Small intestine (tissue), 7 donors: ENCODE measurements around the gene SMIM14. TPM values are rescaled to one million over a fixed set of nuclear protein-coding genes. Genes with fewer than 3 reads are reported as not detected.
"Not testable (repeated sequence)": the region's sequence is repeated elsewhere in the genome, so short reads cannot be mapped to it uniquely, and the experiment has no call there.

Experiments used
- DNase-seq, 2 donors: peaks; one replicate each; pipeline versions ENCODE4 v3.0.0 to v3.0.0-alpha.2; 2013
- FAIRE-seq: peaks from 2 replicates; lab custom pipeline; 2012; peaks lifted over from hg19 to GRCh38; lab: Jason Lieb, UNC
- H3K27ac ChIP-seq, 3 donors: one replicate each; pipeline ENCODE4 v1.5.1; 2013; ENCODE audit warnings: low read length in 2 of 3, mild to moderate bottlenecking in 2 of 3, control low read depth in 1 of 3, inconsistent platforms in 1 of 3, low read depth in 1 of 3, moderate library complexity in 1 of 3
- H3K27me3 ChIP-seq, 3 donors: one replicate each; pipeline ENCODE4 v1.6.1; 2013; ENCODE audit warnings: low read length in 3 of 3, inconsistent platforms in 1 of 3; ENCODE audit not compliant: control insufficient read depth in 3 of 3, insufficient read depth in 3 of 3
- H3K36me3 ChIP-seq, 3 donors: one replicate each; pipeline ENCODE4 v1.6.1; 2013; ENCODE audit warnings: low read length in 3 of 3, inconsistent platforms in 1 of 3, low read depth in 1 of 3, mild to moderate bottlenecking in 1 of 3, moderate library complexity in 1 of 3; ENCODE audit not compliant: control insufficient read depth in 3 of 3, insufficient read depth in 2 of 3
- H3K4me1 ChIP-seq, 3 donors: one replicate each; pipeline ENCODE4 v1.6.1; 2013; ENCODE audit warnings: low read length in 2 of 3, inconsistent platforms in 1 of 3, low read depth in 1 of 3, mild to moderate bottlenecking in 1 of 3, moderate library complexity in 1 of 3; ENCODE audit not compliant: control insufficient read depth in 3 of 3, insufficient read depth in 2 of 3
- H3K4me3 ChIP-seq, 3 donors: one replicate each; pipeline ENCODE4 v1.5.1; 2013; ENCODE audit warnings: low read length in 3 of 3, control low read depth in 1 of 3, inconsistent platforms in 1 of 3, low read depth in 1 of 3, mild to moderate bottlenecking in 1 of 3, moderate library complexity in 1 of 3
- H3K9me3 ChIP-seq, 2 donors: one replicate each; pipeline ENCODE4 v1.6.1; 2013; ENCODE audit warnings: low read depth in 1 of 2, low read length in 1 of 2; ENCODE audit not compliant: control insufficient read depth in 2 of 2, insufficient read depth in 1 of 2
- WGBS, 3 donors: extraction: QIAGEN DNeasy Blood & Tissue Kit; methylation state at CpG; one replicate each; pipeline ENCODE4 v1.1.7; 2013; 5-methylcytosine and 5-hydroxymethylcytosine counted together
- polyA plus RNA-seq, 4 donors: library from polyadenylated mRNA; stranded (reverse) in 3 of 4; unstranded in 1 of 4; fragments of 200-250 nt in 3 of 4; fragments of 120-200 nt in 1 of 4; gene quantifications; one replicate each; pipeline versions ENCODE4 v1.2.1 to v1.2.3, GENCODE V29; 2013
- donor health status: healthy with polysubstance abuse.
- donor health status: control.
- donor health status: control.
- donor health status: Bipolar disorder and iron deficiency.
- donor health status: healthy.

The SMIM14 gene
- polyA plus RNA-seq, 4 donors = 22.3 to 39.8 (median 28.2) TPM

DNA sequence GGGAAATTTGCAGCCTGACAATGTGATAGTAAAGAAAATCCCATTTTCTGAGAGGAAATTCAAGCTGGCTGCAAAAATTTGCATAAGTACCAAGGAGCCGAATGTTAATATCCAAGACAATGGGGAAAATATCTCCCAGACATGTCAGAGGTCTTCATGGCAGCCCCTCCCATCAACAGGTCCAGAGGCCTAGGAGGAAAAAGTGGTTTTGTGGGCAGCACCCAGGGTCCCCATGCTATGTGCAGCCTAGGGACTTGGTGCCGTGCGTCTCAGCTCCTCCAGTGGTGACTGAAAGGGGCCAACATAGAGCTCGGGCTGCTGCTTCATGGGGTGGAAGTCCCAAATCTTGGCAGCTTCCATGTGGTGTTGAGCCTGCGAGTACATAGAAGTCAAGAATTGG is 105.1 kb downstream of the SMIM14 start:
- Histone ChIP-seq H3K36me3 (peaks cover 0 to 32% (median 0%) of the 10 kb centered on the region in 3 donors), H3K27ac (no peak overlapping the region), H3K9me3 (peaks cover 0 to 33% of the 10 kb centered on the region in 2 donors), H3K27me3 (no peaks in the 10 kb centered on the region), H3K4me1 (peaks cover 0 to 7% (median 0%) of the 10 kb centered on the region in 3 donors), H3K4me3 (no peak overlapping the region)
- WGBS, 3 donors = 95 to 99% (median 96%) methylated on average over 5 of the region's 5 CpGs
- DNase-seq = no peak
- no peak for FAIRE-seq

DNA sequence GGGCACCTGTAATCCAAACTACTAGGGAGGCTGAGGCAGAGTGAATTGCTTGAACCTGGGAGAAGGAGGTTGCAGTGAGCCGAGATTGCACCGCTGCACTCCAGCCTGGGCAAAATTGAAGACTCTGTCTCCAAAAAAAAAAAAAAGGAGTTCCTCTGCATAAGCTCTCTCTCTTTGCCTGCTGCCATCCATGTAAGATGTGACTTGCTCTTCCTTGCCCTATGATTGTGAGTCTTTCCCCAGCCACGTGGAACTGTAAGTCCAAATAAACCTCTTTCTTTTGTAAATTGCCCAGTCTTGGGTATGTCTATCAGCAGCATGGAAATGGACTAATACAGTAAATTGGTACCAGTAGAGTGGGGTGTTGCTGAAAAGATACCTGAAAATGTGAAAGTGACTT is 106.4 kb downstream of the SMIM14 start:
- not testable (repeated sequence) for H3K27ac ChIP-seq, H3K4me1 ChIP-seq, H3K4me3 ChIP-seq, DNase-seq, H3K27me3 ChIP-seq, FAIRE-seq
- Histone ChIP-seq H3K36me3 (peaks cover 0 to 32% (median 0%) of the 10 kb centered on the region in 3 donors), H3K9me3 (peaks cover 0 to 33% of the 10 kb centered on the region in 2 donors)
- 78 to 97% (median 92%) methylated on average over 3 of the region's 3 CpGs for WGBS, 3 donors

DNA sequence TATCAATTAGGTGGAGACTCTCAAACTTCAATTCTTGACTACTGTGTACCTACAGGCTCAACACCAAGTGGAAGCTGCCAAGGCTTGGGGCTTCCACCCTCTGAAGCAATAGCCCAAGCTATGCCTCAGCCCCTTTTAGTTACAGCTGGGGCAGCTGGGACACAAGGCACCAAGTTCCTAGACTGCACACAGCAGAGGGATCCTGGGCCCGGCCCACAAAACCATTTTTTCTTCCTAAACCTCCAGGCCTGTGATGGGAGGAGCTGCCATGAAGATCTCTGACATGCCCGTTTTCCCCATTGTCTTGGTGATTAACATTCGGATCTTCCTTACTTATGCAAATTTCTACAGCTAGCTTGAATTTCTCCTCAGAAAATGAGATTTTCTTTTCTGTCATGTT is 108.0 kb downstream of the SMIM14 start:
- no peak for DNase-seq
- Histone ChIP-seq H3K4me3 (no peak overlapping the region), H3K36me3 (peaks cover 0 to 32% (median 0%) of the 10 kb centered on the region in 3 donors), H3K27me3 (no peaks in the 10 kb centered on the region), H3K4me1 (peaks cover 0 to 12% (median 0%) of the 10 kb centered on the region in 3 donors), H3K27ac (no peak overlapping the region), H3K9me3 (peaks cover 0 to 33% of the 10 kb centered on the region in 2 donors)
- FAIRE-seq = no peak
- 94 to 98% (median 96%) methylated on average over 3 of the region's 3 CpGs for WGBS, 3 donors

DNA sequence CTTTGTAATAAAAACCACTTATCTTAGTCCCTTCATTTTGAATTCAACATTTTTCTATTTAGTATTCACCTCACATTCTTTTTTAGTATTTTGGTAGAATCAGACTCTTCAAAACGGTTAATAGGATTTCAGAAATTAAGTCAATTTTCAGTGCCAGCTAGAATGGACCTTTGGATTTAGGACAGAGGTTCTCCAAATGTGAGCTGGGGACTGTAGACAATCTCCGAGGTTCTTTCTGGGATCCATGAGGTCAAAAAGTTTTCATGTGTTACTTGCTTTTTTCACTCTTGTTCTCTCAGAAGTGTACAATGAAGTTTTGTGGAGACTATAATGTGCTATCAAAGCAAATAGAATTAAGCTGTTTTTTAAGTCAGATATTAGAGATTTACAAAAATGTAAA is 109.1 kb downstream of the SMIM14 start:
- no peak overlapping the region for H3K4me3 ChIP-seq
- 27 to 61% (median 51%) methylated on average over 2 of the region's 2 CpGs for WGBS, 3 donors
- FAIRE-seq (no peak), DNase-seq (no peak)
- H3K9me3 ChIP-seq = peaks cover 0 to 33% of the 10 kb centered on the region in 2 donors
- H3K27me3 ChIP-seq = no peaks in the 10 kb centered on the region
- H3K36me3 ChIP-seq = peaks cover 0 to 26% (median 0%) of the 10 kb centered on the region in 3 donors
- no peak overlapping the region for H3K27ac ChIP-seq
- peaks cover 0 to 13% (median 0%) of the 10 kb centered on the region in 3 donors for H3K4me1 ChIP-seq

DNA sequence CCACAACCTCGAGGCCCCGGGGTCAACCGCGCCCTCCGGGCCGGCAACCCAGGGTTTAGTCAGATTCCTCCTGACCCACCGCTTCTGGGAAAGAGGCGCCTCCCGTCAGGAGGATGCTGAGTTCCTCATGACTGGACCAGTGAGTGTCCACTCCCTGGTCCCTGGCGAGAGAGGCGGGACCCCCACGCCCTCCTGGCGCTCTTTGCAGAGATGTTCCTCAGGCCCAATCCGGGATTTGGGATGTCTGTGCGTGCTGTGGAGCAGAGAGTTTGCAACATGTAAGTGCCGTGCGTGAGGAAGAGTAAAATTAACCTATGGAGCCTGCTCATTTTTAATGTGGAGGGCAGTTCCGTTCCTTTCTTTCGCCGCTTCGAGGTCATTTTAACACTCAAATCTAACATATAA is 110.6 kb downstream of the SMIM14 start:
- H3K27ac ChIP-seq = peak overlapping the region; percentile 36 to 96 (median 92)
- H3K4me3 ChIP-seq = peak overlapping the region; percentile 51 to 77 (median 58)
- H3K27me3 ChIP-seq = no peaks in the 10 kb centered on the region
- H3K4me1 ChIP-seq = peaks cover 0 to 13% (median 2%) of the 10 kb centered on the region in 3 donors
- 3 to 12% (median 6%) methylated on average over 17 to 21 of the region's 21 CpGs for WGBS, 3 donors
- DNase-seq (no peak), FAIRE-seq (no peak)
- H3K36me3 ChIP-seq = peaks cover 0 to 18% (median 0%) of the 10 kb centered on the region in 3 donors
- H3K9me3 ChIP-seq = peaks cover 0 to 26% of the 10 kb centered on the region in 2 donors

DNA sequence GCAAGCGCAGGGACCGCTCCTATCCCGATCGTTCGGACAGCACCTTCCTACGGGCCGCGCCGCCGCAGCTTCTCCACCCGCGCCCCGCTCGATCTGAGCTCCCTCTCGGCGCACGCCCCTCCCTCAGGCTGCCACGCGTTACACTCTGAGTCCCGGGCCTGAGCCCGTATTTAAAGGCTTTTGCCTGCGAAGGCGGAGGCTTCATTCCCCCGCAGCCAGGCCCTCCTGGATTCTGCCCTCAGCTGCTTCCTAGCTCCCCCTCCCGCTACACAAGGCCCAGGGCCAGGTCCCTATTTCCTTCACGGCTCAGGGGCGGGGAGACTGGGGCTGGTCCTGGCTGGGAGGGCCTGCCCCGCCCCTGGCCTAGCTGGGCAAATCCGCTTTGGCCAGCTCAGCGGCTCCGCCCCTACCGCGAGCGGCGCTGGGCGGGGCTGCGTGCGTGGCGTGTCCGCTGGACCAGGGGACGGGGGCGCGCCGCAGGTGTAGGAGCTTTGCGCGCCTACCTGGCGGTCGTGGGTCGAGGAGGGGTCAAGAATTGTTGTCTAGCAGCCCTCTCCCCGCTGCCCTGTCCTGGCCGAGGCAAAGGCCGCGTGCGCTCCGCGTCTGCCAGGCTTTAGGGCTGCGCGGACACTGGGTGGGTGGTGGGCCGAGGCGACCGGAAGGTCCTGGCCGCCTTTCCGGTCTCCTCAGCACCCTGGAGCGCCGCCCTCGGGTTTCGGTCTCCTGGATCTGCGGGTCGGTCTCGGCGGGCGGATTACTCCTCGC is 111.2 kb downstream of the SMIM14 start, which contains the start of gene UGDH:
UGDH (minus strand) TSS at position 144 of the 765 bp plus-strand sequence. CDS start 5,927 bp downstream, outside the sequence.
- peaks cover 0 to 13% (median 2%) of the 10 kb centered on the region in 3 donors for H3K4me1 ChIP-seq
- DNase-seq (peak; percentile 99 to 100), FAIRE-seq (no peak)
- H3K27me3 ChIP-seq = no peaks in the 10 kb centered on the region
- WGBS, 3 donors = 0% methylated on average over 56 to 73 of the region's 73 CpGs
- H3K4me3 ChIP-seq = peak within 1 kb of the TSS; percentile 51 to 77 (median 58)
- peaks cover 0 to 21% of the 10 kb centered on the region in 2 donors for H3K9me3 ChIP-seq
- peaks cover 0 to 18% (median 0%) of the 10 kb centered on the region in 3 donors for H3K36me3 ChIP-seq
- peak within 1 kb of the TSS; percentile 80 to 96 (median 92) for H3K27ac ChIP-seq

DNA sequence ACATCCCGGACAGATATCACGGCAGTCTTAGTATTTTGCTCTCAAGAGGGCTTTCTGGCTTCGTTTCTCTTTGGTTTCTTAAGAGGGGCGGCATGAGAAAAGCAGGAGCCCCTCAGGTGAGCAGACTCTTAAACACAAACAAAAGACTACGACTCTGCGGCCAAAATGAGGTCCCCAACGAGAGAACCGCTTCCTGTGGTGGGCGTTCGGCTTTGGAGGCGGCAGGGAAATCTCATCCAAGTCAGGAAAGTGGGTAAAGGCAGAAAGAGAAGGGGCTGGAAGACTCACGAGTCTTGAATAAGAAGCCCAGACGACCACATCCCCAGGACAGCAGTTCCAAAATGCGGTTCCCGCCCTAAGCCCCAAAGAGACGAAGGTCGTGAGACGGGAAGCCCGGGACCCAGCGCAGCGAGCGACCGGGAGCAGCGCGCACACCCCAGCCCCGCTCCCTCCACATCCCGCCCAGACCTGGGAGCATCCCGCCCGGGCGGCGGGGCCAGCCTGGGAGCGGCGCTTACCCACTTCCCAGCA is 111.8 kb downstream of the SMIM14 start:
- H3K9me3 ChIP-seq = peaks cover 0 to 16% of the 10 kb centered on the region in 2 donors
- H3K4me3 ChIP-seq = peak overlapping the region; percentile 51 to 68 (median 58)
- WGBS, 3 donors = 0 to 1% (median 1%) methylated on average over 29 to 33 of the region's 33 CpGs
- H3K27ac ChIP-seq = peak overlapping the region; percentile 80 to 96 (median 92)
- FAIRE-seq (no peak), DNase-seq (peak in 1 of 2 donors; percentile 32)
- H3K4me1 ChIP-seq = peaks cover 0 to 13% (median 2%) of the 10 kb centered on the region in 3 donors
- peaks cover 0 to 14% (median 0%) of the 10 kb centered on the region in 3 donors for H3K36me3 ChIP-seq
- no peaks in the 10 kb centered on the region for H3K27me3 ChIP-seq
